Measurements from ENCODE around the gene DBF4B. TPM values are rescaled to one million over a fixed set of nuclear protein-coding genes. Genes with fewer than 3 reads are reported as not detected.

The DBF4B gene
- total and polyA plus RNA-seq, 2 of the 13 experiments (the other 11 are each of a cell fraction or from before 2014, with no cell fraction given) = 11.7 to 13.2 TPM

- TF ChIP-seq ZNF407 (CRISPR knock-in tag; IDR thresholded peaks at IDR 0.05; ENCODE audit: not compliant biosample characterization) (no peak), NFIB (CRISPR knock-in tag; IDR thresholded peaks at IDR 0.05; ENCODE audit: borderline replicate concordance) (no peak), TAF1 (CRISPR knock-in tag; IDR thresholded peaks at IDR 0.05) (no peak), ZSCAN9 (CRISPR knock-in tag; IDR thresholded peaks at IDR 0.05; ENCODE audit: borderline replicate concordance) (no peak), ZNF563 (CRISPR knock-in tag; IDR thresholded peaks at IDR 0.05) (no peak), MED13 (CRISPR knock-in tag; IDR thresholded peaks at IDR 0.05) (no peak), ZBTB25 (CRISPR knock-in tag; IDR thresholded peaks at IDR 0.05) (no peak), ZFP36L2 (CRISPR knock-in tag; IDR thresholded peaks at IDR 0.05) (no peak), KDM6A (CRISPR knock-in tag; IDR thresholded peaks at IDR 0.05; ENCODE audit: low read depth) (no peak), NFKB2 (CRISPR knock-in tag; IDR thresholded peaks at IDR 0.05; ENCODE audit: borderline replicate concordance) (no peak), TSC22D2 (CRISPR knock-in tag; IDR thresholded peaks at IDR 0.05; ENCODE audit: borderline replicate concordance) (no peak), MAF1 (CRISPR knock-in tag; IDR thresholded peaks at IDR 0.05; ENCODE audit: borderline replicate concordance) (no peak), CBX5 (CRISPR knock-in tag; IDR thresholded peaks at IDR 0.05; ENCODE audit: borderline replicate concordance) (no peak), NBN (conservative IDR thresholded peaks at IDR 0.05) (no peak), ZNF639 (CRISPR knock-in tag; conservative IDR thresholded peaks at IDR 0.05) (no peak)
- TF ChIP-seq, protein P1, sequence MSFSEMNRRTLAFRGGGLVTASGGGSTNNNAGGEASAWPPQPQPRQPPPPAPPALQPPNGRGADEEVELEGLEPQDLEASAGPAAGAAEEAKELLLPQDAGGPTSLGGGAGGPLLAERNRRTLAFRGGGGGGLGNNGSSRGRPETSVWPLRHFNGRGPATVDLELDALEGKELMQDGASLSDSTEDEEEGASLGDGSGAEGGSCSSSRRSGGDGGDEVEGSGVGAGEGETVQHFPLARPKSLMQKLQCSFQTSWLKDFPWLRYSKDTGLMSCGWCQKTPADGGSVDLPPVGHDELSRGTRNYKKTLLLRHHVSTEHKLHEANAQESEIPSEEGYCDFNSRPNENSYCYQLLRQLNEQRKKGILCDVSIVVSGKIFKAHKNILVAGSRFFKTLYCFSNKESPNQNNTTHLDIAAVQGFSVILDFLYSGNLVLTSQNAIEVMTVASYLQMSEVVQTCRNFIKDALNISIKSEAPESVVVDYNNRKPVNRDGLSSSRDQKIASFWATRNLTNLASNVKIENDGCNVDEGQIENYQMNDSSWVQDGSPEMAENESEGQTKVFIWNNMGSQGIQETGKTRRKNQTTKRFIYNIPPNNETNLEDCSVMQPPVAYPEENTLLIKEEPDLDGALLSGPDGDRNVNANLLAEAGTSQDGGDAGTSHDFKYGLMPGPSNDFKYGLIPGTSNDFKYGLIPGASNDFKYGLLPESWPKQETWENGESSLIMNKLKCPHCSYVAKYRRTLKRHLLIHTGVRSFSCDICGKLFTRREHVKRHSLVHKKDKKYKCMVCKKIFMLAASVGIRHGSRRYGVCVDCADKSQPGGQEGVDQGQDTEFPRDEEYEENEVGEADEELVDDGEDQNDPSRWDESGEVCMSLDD (CRISPR knock-in tag; IDR thresholded peaks at IDR 0.05; ENCODE audit: borderline replicate concordance) = no peak
- TF ChIP-seq, protein P2, sequence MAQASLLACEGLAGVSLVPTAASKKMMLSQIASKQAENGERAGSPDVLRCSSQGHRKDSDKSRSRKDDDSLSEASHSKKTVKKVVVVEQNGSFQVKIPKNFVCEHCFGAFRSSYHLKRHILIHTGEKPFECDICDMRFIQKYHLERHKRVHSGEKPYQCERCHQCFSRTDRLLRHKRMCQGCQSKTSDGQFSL (CRISPR knock-in tag; IDR thresholded peaks at IDR 0.05) = 0 out of 2 replicates have a peak, but pooled peaks have one; percentile 2
Observed at GRCh38 chr17:44769647-44770084, 61.2 kb downstream of the DBF4B start (continued).

Data from HepG2 (cell line).